HFF-Myc (cell line): ENCODE results near the gene ZNF319.

Source experiments
- DNase-seq: peaks from one replicate; pipeline ENCODE4 v3.0.0-alpha.2; 2011; ENCODE audit warnings: low read depth; ENCODE audit errors: extremely low read depth
- H3K4me3 ChIP-seq: replicated peaks from 2 replicates; pipeline ENCODE4 v1.5.1; 2011; ENCODE audit warnings: low read depth, mild to moderate bottlenecking, control low read depth, low read length
- CTCF ChIP-seq: IDR thresholded peaks from 2 replicates; pipeline ENCODE4 v1.5.1; 2012; ENCODE audit warnings: mild to moderate bottlenecking, low read depth, low read length, control low read depth; ENCODE audit errors: missing control alignments

ZNF319 gene

GRCh38 chr16:58000706-58001676, 519 bp upstream of the ZNF319 start, which contains the start of gene USB1:
Gene USB1 (plus strand): TSS chr16:58001407. CDS start chr16:58001484, 77 bp downstream.
- peak; percentile 59 for TF ChIP-seq CTCF
- peak within 1 kb of the TSS; percentile 68 for H3K4me3 ChIP-seq
- DNase-seq, result no peak

GRCh38 chr16:57999366-57999970, 1.0 kb downstream of the ZNF319 start:
- no peak for TF ChIP-seq CTCF
- peak overlapping the region; percentile 54 for H3K4me3 ChIP-seq
- DNase-seq, result no peak

GRCh38 chr16:57998992-57999365, 1.5 kb downstream of the ZNF319 start:
- no peak for DNase-seq
- peak overlapping the region; percentile 54 for H3K4me3 ChIP-seq
- no peak for TF ChIP-seq CTCF

- H3K4me3 ChIP-seq, result no peak overlapping the region
- no peak for DNase-seq
- TF ChIP-seq CTCF, result no peak
Observed at GRCh38 chr16:57998486-57998885, 2.0 kb downstream of the ZNF319 start.

- DNase-seq, result no peak
- no peak overlapping the region for H3K4me3 ChIP-seq
- TF ChIP-seq CTCF, result no peak
Observed at GRCh38 chr16:57997528-57998265, 2.8 kb downstream of the ZNF319 start.

- no peak overlapping the region for H3K4me3 ChIP-seq
- TF ChIP-seq CTCF, result no peak
- no peak for DNase-seq
Observed at GRCh38 chr16:57997176-57997527, 3.3 kb downstream of the ZNF319 start.
